GM12873 (cell line): ENCODE data around the gene CLSTN2.

ENCODE experiments used
- CTCF ChIP-seq: IDR thresholded peaks from 2 replicates; pipeline ENCODE4 v1.5.1; 2012; ENCODE audit warnings: low read depth, mild to moderate bottlenecking, moderate library complexity, low read length, control low read depth; ENCODE audit not compliant: insufficient read depth; ENCODE audit errors: missing control alignments

CLSTN2 gene

GRCh38 chr3:140298043-140298442 lies 363.1 kb downstream of the CLSTN2 start:
- TF ChIP-seq CTCF: no peak

GRCh38 chr3:140298569-140299070 lies 363.6 kb downstream of the CLSTN2 start:
- no peak for TF ChIP-seq CTCF

- TF ChIP-seq CTCF: no peak
Observed at GRCh38 chr3:140303875-140304274, 368.9 kb downstream of the CLSTN2 start.

GRCh38 chr3:140308535-140308934 lies 373.6 kb downstream of the CLSTN2 start:
- no peak for TF ChIP-seq CTCF

GRCh38 chr3:140311428-140311827 lies 376.4 kb downstream of the CLSTN2 start:
- TF ChIP-seq CTCF: no peak

- no peak for TF ChIP-seq CTCF
Observed at GRCh38 chr3:140315955-140316354, 381.0 kb downstream of the CLSTN2 start.

GRCh38 chr3:140316466-140316865 lies 381.5 kb downstream of the CLSTN2 start:
- TF ChIP-seq CTCF: no peak
